Measurements from ENCODE around the gene TICAM2. TPM values are rescaled to one million over a fixed set of nuclear protein-coding genes. Genes with fewer than 3 reads are reported as not detected.

Gene TICAM2
- polyA plus RNA-seq, 2 of the 4 experiments (the other 2 are of a cell fraction): 0.34 to 0.77 TPM

DNA sequence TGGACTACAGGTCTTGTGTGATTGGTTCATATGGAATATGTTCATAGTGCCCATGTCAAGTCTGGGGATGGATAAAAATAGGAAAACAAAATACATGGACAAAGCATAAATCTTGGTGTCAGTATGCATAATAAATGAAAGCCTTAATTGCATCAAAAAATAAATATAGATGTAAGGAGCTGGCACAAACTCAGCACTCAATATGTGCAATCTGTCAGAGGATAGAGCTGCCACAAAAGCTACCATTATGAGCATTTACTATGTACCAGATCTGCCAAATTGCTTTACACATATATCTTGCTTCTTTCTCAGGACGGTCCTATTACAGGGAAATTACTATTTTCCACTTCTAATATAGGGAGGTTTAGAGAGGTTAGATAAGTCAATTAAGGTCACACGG, 41.8 kb upstream of the TICAM2 start:
- no peak for ATAC-seq

DNA sequence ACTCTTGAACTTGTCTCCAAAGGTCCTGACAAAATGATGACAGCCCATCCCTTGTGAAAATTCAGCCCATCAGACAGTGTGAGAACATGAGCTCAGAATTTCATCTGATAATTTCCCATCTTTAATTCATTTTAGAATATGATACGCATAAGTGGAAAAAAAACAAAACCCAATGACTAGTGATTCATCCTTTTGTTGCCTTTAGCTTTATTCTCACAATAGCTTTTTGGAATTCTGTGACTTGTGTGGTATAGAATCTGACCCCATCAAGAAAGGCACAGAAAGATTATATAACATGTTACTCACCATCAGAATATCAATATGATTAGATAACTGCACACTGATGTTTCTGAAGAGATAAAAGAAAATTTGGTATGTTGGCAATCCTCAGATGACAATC, 39.7 kb upstream of the TICAM2 start:
- no peak for FAIRE-seq
- ATAC-seq: no peak
- H3K9me3 ChIP-seq: no peaks in the 10 kb centered on the region
- no peak overlapping the region for H3K4me3 ChIP-seq
- H3K4me2 ChIP-seq: no peak overlapping the region
- no peak overlapping the region for H3K27ac ChIP-seq
- CTCF ChIA-PET: no interaction called here
- POLR2A ChIA-PET: no interaction called here
- TF ChIP-seq RARB (CRISPR knock-in tag; IDR thresholded peaks at IDR 0.05) (no peak), FOXS1 (CRISPR knock-in tag; IDR thresholded peaks at IDR 0.05) (no peak), CBX8 (IDR thresholded peaks at IDR 0.05) (no peak), CBX2 (IDR thresholded peaks at IDR 0.05; ENCODE audit: borderline replicate concordance, low read depth) (no peak), HDAC2 (IDR thresholded peaks at IDR 0.05) (no peak), EHF (CRISPR knock-in tag; IDR thresholded peaks at IDR 0.05) (no peak), TFCP2L1 (CRISPR knock-in tag; IDR thresholded peaks at IDR 0.05) (no peak), JUN (IDR thresholded peaks at IDR 0.05) (no peak), POLR2AphosphoS2 (conservative IDR thresholded peaks at IDR 0.05; ENCODE audit: low read length) (no peak), ZC3H11A (IDR thresholded peaks at IDR 0.05) (no peak), FOSB (CRISPR knock-in tag; IDR thresholded peaks at IDR 0.05) (no peak), MYC (IDR thresholded peaks at IDR 0.05; ENCODE audit: borderline replicate concordance, low read length) (no peak), POLR2A (IDR thresholded peaks at IDR 0.05; ENCODE audit: low read length) (no peak), KDM5A (IDR thresholded peaks at IDR 0.05) (no peak)
- TF ChIP-seq, protein P1, sequence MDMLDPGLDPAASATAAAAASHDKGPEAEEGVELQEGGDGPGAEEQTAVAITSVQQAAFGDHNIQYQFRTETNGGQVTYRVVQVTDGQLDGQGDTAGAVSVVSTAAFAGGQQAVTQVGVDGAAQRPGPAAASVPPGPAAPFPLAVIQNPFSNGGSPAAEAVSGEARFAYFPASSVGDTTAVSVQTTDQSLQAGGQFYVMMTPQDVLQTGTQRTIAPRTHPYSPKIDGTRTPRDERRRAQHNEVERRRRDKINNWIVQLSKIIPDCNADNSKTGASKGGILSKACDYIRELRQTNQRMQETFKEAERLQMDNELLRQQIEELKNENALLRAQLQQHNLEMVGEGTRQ (IDR thresholded peaks at IDR 0.05): no peak
- TF ChIP-seq, protein P2, sequence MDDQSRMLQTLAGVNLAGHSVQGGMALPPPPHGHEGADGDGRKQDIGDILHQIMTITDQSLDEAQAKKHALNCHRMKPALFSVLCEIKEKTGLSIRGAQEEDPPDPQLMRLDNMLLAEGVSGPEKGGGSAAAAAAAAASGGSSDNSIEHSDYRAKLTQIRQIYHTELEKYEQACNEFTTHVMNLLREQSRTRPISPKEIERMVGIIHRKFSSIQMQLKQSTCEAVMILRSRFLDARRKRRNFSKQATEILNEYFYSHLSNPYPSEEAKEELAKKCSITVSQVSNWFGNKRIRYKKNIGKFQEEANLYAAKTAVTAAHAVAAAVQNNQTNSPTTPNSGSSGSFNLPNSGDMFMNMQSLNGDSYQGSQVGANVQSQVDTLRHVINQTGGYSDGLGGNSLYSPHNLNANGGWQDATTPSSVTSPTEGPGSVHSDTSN (IDR thresholded peaks at IDR 0.05): no peak
- TF ChIP-seq, protein P3, sequence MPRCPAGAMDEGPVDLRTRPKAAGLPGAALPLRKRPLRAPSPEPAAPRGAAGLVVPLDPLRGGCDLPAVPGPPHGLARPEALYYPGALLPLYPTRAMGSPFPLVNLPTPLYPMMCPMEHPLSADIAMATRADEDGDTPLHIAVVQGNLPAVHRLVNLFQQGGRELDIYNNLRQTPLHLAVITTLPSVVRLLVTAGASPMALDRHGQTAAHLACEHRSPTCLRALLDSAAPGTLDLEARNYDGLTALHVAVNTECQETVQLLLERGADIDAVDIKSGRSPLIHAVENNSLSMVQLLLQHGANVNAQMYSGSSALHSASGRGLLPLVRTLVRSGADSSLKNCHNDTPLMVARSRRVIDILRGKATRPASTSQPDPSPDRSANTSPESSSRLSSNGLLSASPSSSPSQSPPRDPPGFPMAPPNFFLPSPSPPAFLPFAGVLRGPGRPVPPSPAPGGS (IDR thresholded peaks at IDR 0.05): no peak
- 44% methylated on average over 1 of the region's 1 CpG for WGBS (ENCODE audit: missing lambda C conversion rate)
- no peaks in the 10 kb centered on the region for H3K4me1 ChIP-seq
- no peak for DNase-seq (ENCODE audit: low read depth in 1 of 2, low spot score in 1 of 2)

More for the DNA sequence above, 41.8 kb upstream of the TICAM2 start:
- DNase-seq (ENCODE audit: low read depth in 1 of 2, low spot score in 1 of 2) (no peak), FAIRE-seq (no peak)
- CTCF ChIA-PET: interaction anchor here (1.1 to 2.5 kb wide), 3 partner anchors 9 to 425 kb away, joined by 3 to 10 read pairs (median 3); no protein-coding TSS in a partner anchor
- WGBS (ENCODE audit: missing lambda C conversion rate): 54% methylated on average over 2 of the region's 2 CpGs
- Histone ChIP-seq H3K9me3 (no peaks in the 10 kb centered on the region), H3K4me1 (no peaks in the 10 kb centered on the region), H3K4me3 (no peak overlapping the region), H3K27ac (no peak overlapping the region), H3K4me2 (no peak overlapping the region)
- POLR2A ChIA-PET: no interaction called here
- TF ChIP-seq POLR2A (IDR thresholded peaks at IDR 0.05; ENCODE audit: low read length): no peak

- ATAC-seq: no peak
- ChIA-PET CTCF (interaction anchor here (0.7 kb wide), 1 partner anchor 428 kb away, joined by 3 read pairs; no protein-coding TSS in a partner anchor), POLR2A (no interaction called here)
- TF ChIP-seq SREBF2 (IDR thresholded peaks at IDR 0.05) (no peak), ZC3H11A (IDR thresholded peaks at IDR 0.05) (no peak), MYC (IDR thresholded peaks at IDR 0.05; ENCODE audit: borderline replicate concordance, low read length) (no peak), POLR2A (IDR thresholded peaks at IDR 0.05; ENCODE audit: low read length) (no peak)
- TF ChIP-seq, protein P3 (IDR thresholded peaks at IDR 0.05): no peak
- Histone ChIP-seq H3K9me3 (no peaks in the 10 kb centered on the region), H3K4me3 (no peak overlapping the region), H3K27ac (no peak overlapping the region), H3K4me2 (no peak overlapping the region), H3K4me1 (no peaks in the 10 kb centered on the region)
- FAIRE-seq: no peak
- WGBS (ENCODE audit: missing lambda C conversion rate): 35% methylated on average over 2 of the region's 2 CpGs
- no peak for DNase-seq (ENCODE audit: low read depth in 1 of 2, low spot score in 1 of 2)
Observed at GRCh38 chr5:115640274-115640673, 38.0 kb upstream of the TICAM2 start.

All from A549 (cell line).